Measurements from ENCODE around the gene UBE2E2.

Gene UBE2E2

DNA sequence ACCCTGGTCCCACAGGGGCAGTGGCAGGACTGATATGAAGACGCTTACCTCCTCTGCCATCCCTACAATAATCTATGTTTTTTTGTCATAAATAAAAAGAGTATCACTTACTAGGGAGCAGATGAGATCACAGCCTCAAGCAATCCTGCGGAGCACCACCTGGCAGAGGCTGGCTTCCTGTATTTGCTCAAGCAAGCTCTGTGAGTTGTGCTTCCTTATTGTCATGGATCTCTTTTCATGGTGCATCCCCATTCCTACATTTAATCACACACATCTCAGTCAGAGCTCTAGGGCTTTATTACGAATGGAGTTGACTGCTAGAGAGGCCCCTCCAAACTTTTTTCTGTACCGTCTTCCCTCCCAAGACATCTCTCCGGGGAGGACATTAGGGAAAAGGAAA is 186.0 kb downstream of the UBE2E2 start:
- no peak for DNase-seq (ENCODE audit: low read depth in 3 of 3)

DNA sequence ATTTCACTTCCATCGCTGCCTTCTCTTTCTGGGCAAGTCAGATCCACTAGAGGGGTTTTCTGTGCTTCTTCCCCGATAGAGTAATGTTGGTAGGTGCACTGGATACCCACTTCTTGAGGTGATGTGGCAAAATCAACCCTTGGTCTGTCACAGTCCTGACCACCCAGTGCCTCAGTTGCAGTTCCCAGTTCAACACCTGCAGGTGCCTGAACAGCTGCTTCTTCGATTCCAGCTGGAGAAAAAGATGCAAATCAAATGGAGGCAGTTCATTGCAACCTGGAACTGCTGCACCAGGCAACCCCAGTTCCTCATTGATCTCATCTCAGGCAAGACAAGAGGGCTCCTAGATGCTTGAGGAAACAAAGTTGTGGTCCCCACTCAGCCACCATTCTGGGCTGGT is 186.6 kb downstream of the UBE2E2 start:
- no peak for DNase-seq (ENCODE audit: low read depth in 3 of 3)

DNA sequence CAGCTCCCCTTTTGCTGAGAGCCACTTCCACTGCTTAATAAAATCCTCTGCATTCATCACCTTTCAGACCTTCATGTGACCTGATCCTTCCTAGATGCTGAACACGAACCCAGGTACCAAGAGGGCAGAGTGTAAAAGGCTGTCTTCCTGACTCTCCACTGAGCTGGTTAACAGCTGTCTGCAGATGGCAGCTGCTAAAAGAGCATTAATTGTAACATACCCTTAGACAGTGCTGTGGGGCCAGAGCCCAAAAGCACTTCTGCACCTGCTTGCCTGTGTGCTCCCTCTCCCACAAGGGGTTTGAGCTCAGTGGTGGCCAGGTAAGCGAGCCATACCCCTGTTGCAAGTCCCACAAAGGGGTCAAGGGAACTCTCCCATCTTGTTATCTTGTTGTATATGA is 187.3 kb downstream of the UBE2E2 start:
- DNase-seq (ENCODE audit: low read depth in 3 of 3), result no peak

DNA sequence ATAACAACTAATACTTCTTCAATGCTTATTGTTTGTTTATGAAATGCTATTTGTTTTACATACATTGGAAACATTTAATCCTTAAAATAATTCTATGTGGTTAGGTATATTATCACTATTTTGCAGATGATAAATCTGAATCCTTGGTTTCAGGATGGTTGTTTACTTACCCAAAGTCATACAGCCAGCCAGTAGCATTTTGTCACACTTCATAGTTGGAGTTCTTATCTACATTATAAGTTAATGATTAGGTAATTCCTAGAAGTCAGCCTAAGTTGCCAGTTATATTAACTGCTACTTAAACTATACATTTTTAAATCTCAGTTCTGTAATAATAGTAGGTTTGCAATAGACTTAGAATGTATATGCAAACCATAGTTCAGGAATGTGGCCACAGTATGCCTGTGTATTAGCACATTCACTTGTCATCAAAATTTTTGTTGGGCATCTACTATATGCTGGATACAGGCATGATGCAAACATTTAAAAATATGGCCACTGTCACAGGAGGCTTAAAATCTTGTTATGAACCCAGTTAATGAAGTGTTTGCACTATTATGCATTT is 187.9 kb downstream of the UBE2E2 start:
- DNase-seq (ENCODE audit: low read depth in 3 of 3), result no peak

GRCh38 chr3:23395115-23395514 is 192.0 kb downstream of the UBE2E2 start:
- DNase-seq (ENCODE audit: low read depth in 3 of 3), result no peak

- DNase-seq (ENCODE audit: low read depth in 3 of 3), result no peak
Observed at GRCh38 chr3:23396746-23397145, 193.6 kb downstream of the UBE2E2 start.

GRCh38 chr3:23399221-23399620 is 196.1 kb downstream of the UBE2E2 start:
- no peak for DNase-seq (ENCODE audit: low read depth in 3 of 3)

GRCh38 chr3:23402728-23403492 is 199.8 kb downstream of the UBE2E2 start:
- DNase-seq (ENCODE audit: low read depth in 3 of 3), result no peak

DNA sequence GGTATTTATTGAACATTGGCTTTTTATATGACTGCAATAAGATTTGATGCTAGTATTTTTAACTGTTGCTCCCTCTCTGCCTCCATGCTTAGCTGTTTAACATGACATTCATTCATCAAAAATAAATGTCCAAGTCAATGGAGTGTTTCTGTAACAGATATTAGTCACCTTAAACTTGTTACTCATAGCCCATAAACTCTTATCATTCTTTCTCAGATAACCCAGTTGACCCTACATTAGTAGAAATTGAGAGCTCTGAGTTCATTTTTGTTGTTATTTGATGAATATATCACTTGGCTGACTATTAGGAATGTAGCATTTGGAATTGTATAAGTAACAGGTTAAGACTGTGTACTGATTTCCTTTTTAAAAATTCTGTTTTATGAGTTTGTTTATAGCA is 201.1 kb downstream of the UBE2E2 start:
- DNase-seq (ENCODE audit: low read depth in 3 of 3), result no peak

DNA sequence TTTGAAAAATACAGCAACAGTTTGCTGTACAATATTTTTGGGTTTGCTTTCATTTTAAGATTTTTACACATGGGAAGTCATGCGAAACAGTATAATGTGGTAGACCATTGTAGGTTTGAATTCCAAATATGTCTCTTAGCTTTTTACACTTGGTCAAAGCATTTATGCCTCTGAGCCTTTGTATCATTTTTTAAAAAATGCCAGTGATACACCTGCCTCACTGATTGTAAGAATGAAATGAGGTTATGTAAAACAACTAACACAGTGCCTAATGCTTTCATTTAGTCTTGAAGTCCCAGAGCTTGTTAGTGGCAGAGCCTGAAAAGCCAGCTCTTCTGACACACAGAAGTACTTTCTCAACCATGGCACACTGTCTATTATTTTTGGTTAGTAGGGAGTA is 202.0 kb downstream of the UBE2E2 start:
- no peak for DNase-seq (ENCODE audit: low read depth in 3 of 3)

DNA sequence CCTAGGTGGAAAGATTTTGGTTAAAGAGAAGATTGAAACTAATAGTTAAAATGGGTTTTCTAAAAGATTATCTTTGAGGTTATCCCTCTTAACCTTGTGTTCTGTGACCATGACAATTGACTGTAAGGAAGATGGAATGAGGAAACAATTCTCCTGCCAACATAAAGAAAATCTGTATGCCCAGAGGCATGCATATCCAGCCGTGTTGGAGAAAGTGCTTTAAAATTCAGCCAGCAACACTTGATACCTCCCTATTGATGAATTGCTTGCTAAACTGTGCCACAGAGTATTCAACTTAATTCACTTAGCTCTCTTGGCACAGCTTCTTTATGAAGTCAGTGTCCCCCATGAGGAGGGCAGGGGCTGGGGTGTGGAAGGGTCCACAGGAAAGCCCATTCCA is 203.5 kb downstream of the UBE2E2 start:
- DNase-seq (ENCODE audit: low read depth in 3 of 3), result no peak

DNA sequence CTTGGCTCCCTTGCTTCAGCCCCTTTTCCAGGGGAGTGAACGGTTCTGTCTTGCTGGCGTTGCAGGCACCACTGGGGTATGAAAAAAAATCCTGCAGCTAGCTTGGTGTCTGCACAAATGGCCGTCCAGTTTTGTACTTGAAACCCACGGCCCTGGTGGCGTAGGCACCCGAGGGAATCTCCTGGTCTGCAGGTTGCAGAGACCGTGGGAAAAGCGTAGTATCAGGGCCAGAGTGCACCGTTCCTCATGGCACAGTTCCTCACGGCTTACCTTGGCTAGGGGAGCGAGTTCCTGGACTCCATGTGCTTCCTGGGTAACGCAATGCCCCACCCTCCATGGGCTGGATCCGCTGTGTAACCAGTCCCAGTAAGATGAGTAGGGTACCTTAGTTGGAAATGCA is 214.9 kb downstream of the UBE2E2 start:
- no peak for DNase-seq (ENCODE audit: low read depth in 3 of 3)

DNA sequence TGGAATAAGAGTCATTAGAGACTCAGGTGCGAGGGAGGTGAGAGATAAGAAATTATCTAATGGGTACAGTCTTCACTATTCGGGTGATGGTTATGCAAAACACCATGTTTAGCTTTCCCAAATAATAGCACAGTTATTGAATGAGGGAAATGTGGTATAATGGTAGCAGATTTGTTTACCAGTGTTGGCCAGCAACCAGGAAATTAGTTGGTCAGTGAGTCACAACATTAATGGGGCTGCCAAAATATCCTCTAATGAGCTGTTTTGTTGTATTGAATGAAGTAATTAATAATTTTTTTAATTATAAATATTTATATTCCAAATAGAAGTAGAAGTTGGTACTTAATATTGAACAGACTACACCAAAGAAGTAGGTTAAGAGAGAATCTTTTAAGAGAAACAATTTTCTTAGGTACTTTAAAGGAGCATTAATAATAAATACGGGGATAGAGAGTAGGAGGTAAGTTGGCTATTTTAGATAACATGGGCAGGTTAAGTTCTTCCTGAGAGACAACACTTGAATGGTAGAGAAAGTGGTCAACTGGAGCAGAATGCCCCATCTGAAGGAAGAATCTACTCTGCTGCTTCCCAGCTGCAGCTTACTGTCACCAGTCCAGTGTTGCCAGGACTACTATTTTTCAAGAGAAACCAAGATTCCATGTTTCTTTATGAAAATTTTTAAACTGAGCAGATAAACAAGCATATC is 218.8 kb downstream of the UBE2E2 start:
- DNase-seq (ENCODE audit: low read depth in 3 of 3), result no peak

DNA sequence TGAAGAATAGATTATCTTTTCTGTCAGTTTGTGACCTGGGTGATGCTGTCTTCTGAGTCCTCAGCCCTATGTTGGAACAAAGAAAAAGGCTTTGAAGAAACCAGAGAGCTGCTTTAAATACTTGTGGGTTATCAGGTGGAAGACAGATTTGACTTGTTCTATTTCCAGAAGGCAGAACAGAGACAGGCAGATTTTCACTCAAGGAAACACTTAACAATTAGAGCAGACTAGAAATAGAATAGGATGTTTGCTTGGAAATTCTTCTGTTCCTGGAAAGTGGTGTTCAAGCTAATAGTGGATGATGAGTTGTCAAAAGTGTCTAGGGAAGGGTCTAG is 219.4 kb downstream of the UBE2E2 start:
- no peak for DNase-seq (ENCODE audit: low read depth in 3 of 3)

DNA sequence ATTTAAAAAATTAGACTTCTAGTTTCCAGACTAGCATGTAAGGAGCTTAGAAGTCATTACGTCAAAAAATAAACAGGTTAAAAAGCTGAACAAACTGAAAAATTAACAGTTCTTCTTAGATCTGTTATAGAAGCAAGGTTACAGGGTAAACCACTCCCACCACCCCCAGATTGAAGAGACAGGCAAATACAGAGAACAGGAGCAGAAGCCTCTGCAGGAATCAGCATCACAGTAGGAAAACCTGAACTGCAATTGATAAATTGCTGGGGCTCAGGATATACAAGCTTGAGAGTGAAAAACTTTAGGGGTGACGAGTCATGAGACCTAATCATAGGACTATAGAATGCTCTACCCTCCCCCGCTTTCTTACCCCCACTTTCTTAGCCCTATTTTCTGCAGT is 222.3 kb downstream of the UBE2E2 start:
- no peak for DNase-seq (ENCODE audit: low read depth in 3 of 3)

GRCh38 chr3:23430781-23431398 is 227.8 kb downstream of the UBE2E2 start:
- DNase-seq (ENCODE audit: low read depth in 3 of 3), result no peak

GRCh38 chr3:23431764-23432163 is 228.6 kb downstream of the UBE2E2 start:
- DNase-seq (ENCODE audit: low read depth in 3 of 3), result no peak

DNA sequence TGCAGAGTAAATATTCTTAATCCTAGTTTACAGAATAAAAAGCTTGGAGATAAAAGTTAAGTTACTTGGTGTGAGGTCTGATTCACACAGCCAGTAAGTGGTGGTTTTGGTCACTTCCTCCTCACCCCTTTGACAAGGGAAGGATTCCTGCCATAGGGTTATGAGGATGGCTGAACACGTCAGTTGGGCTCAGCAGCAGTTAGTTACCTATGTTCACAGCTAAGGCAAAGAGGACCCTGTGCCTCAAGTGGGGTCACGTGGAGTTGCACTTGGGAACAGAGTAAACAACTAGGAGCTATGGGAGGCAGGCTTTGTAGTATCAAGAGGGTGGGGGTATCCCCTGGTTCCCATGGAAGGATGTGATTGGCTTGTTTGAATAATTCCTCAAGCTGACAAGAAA is 232.2 kb downstream of the UBE2E2 start:
- DNase-seq (ENCODE audit: low read depth in 3 of 3), result no peak

- DNase-seq (ENCODE audit: low read depth in 3 of 3), result no peak
Observed at GRCh38 chr3:23435904-23436303, 232.8 kb downstream of the UBE2E2 start.

- DNase-seq (ENCODE audit: low read depth in 3 of 3), result no peak
Observed at GRCh38 chr3:23437484-23438145, 234.5 kb downstream of the UBE2E2 start.

DNA sequence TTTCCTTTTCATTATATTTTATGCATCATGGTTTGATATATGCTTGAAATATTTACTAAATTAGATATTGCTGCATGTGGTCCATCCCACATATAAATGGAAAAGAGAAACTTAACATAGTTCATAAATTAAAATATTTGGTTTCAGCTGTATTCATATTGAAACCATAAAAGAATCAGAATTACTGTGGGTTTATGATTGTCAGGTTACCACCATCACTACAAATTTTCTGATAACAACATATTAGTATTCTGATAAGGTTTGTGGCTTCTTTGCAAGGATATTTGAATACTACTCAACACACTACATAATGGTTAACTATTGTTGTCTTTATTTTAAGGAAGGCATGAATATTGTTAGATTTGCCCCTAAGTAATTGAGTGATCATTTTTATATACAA is 235.5 kb downstream of the UBE2E2 start:
- DNase-seq (ENCODE audit: low read depth in 3 of 3), result no peak

- DNase-seq (ENCODE audit: low read depth in 3 of 3), result no peak
Observed at GRCh38 chr3:23439080-23439479, 236.0 kb downstream of the UBE2E2 start.

Measured in stimulated activated CD4-positive, alpha-beta T cell treated with anti-CD3 and anti-CD28 coated beads, TNF-alpha, amount 100 ng/mL, for 48 hours (primary cell).